ENCODE data around the gene CNTNAP2.

Gene CNTNAP2

DNA sequence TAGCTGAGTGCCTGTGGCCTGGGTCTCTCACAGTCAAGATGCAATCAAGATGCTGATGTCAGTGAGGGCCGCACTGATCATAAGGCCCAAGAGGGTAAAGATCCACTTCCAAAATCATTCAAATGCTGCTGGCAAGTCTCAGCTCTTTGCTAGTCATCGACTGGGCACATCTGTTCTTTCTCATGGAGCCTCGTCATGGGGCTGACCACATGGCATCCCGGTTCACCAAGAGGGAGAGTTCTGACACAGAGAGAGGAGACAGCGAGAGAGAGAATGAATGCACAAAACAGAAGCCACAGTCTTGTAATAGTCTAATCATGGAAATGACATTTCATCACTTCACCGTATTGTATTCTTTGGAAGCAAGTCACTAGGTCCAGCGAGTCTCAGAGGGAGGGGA is 1406.5 kb downstream of the CNTNAP2 start:
- no peak for DNase-seq

DNA sequence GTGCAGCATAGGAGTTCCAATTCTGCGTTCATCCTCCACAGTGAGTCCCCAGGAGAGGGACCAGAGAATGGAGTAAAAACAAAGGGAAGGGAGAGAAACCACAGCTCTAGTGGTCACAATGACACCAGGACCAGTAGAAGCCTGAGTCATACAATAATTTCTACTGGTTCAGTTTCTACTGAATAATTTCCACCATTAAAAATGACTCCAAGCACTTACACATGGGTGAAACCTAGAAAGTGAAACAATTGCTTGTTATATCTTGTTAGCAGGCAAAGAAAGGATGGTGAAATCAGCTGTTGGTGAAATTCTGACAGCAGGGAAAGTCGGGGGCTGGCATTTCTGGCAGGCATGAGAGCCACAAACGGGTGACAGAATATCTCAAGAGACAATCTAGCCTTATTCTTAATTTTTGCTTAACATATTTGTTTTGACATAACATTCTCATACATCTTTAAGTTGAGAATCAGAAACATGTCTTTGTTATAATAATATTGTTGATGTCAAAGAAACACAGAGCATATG is 1408.2 kb downstream of the CNTNAP2 start:
- DNase-seq: no peak

DNA sequence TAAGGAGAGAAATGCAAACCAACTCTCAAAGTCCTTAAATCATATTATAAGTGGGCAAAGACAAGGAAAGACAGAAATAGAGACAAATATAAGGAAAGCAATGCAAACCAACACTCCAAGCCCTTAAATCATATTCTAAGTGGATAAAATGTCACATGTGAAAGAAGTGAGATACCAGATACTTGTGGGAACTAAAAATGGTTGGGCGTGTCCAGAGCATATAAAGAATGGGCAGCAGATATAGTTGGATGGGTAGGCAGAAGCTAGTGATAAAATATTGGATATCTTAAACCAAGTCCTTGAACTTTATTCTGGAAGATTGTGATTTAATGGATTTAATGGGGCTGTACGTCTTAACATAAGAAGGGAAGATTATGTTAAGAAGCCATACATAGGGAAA is 1408.7 kb downstream of the CNTNAP2 start:
- no peak for DNase-seq

DNA sequence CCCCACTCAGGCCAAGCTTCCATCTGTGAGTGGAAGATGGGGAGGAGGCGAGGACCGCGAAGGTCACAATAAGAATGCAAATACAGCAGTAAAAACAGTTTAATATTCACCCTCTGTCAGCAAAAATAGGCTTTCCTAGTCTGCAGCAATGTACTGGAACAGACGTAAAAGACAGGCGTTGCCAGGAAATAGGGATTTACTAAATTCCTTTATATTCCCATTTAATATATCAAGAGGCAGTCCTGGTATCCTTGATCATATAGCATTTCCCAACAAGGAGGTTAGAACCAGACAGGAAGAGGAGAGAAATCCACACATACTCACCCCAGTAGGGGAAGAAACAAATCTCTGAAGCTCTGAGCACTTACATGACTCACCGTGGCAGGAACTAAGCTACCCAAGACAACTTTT is 1419.1 kb downstream of the CNTNAP2 start:
- DNase-seq: no peak

DNA sequence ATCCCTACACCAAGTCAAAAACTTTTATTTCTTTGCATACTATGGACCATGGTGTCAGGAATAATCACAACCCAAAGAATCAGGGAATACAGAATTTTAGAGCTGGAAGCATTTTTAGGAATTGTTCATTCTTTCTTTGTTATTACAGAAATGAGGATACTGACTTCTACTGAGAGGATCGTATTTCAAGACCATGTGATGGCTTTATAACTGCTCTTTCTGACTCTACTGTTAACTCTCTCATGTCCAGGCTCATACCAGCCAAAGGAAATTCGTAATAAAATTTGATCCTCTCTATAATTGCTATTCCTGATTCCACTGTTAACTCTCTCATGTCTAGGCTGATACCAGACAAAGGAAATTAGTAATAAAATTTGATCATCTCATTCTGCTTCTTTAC is 1423.1 kb downstream of the CNTNAP2 start:
- no peak for DNase-seq

DNA sequence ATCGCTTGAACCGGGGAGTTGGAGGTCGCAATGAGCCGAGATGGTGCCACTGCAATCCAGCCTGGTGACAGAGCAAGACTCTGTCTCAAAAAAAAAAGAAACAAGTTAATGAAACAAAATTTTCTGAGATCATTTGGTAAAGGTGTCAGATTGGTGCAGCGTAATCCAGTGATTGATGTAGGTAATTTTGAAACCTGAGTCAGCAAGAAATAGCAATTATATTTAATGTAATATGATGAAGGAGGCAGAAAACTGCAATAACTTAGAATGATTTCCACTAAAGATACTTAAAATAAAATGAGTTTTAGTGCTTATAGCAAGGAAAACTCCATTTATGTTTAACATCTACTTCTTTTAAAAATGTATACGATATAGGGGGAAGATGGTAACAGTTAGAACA is 1424.1 kb downstream of the CNTNAP2 start:
- DNase-seq: no peak

DNA sequence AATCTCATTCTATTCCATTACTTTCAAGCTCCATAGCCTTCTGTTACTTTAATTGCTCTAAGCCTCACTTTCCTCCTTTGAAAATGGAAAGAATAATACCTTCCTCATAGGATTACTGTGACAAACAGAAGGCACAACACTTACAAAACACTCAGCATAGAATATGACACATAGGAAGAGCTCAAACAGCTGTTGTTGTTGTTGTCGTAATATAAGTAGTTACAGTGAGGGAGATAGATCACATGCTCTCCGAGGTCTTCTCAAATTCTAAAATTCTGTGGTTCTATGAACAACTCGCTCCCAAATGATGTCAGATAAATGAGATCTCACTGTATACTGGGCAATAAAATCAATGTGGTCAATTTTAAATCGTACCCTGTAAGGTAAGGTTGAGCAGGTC is 1424.7 kb downstream of the CNTNAP2 start:
- no peak for DNase-seq

DNA sequence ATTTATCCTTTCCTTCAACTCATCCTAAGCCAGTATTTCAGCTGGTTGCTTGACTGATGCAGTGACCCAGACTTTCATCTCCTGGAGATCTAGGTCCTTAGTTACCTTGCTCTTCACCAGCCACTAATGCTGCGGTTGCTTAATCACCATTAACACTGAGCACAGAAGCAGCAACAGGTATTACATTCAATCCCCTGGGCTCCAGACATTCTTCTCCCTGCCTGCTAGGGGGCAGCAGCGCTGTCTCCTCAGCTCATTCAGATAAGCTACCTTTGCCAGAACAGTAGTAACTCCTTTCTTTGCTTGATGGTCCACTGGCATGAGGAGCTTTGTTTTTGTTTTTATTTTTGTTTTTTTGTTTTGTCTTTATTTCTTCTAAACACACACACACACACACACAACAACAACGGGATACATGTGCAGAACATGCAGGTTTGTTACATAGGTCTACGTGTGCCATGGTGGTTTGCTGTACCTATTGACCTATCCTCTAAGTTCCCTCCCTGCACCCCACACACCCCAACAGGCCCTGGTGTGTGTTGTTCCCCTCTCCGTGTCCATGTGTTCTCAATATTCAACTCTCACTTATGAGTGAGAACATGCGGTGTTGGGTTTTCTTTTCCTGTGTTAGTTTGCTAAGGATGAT is 1430.8 kb downstream of the CNTNAP2 start:
- DNase-seq: peak; percentile 30

DNA sequence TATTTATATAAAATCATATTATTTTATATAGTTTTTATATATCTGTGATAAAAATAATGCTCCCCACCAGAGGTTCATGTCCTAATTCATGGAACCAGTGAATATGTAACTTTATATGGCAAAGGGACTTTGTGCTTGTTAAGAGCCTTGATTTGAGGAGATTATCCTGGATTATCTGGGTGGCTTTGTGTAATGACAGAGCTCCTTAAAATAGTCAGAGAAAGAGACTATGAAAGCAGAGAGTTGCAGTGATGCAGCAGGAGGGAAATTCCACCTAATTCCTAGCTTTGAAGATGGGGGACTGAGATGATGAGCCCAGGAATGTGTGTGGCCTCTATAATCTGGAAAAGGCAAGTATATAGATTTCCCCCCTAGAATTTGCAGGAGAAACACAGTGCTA is 1439.7 kb downstream of the CNTNAP2 start:
- no peak for DNase-seq

DNA sequence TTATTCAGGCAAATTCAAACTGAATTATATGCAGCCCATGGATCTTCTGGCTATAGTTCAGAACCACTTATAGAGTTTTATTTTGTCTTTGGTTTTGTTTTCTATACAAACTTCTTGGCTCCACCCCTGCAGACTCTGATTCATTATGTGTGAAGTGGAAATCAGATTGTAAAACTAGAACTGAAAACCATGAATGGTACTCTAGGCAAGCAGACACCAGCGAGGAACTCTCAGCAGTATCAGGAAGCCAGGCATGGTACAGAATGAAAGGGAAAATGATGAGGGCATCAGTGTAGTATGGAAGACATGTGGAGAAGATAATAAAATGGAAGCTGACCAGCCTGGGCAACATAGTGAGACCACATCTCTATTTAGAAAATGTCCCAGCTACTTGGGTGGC is 1447.1 kb downstream of the CNTNAP2 start:
- no peak for DNase-seq

DNA sequence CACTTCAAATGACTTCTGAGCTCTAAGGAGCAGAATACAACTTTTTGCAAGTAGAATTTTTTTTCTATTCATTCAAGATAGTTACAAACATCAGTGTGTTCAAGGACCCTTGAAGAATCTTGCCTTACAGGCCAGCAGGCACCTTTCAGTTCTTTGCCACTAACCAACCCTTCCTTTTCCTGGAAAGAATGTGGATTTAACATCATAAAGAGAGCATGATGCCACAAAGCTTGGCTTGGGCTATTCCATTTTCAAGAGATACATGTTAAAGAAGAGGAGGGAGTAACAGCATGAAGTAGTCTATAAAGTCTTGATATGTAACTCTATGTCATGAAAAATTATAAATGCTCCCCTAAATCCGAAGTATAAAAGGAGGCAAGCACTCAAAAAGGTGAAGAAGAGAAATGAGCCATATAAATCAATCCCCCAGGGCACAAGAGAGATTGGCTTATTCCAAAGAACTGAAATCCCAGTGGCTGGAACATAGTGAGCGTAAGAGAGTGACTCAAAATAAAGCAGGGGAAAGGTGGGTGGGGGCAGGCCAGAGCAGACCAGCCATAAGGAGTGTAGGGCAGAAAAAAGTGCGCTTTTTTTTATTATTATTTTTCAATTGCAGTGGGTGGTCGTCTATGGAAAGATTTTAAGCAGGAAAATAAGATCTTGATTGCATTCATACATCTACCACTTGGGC is 1448.3 kb downstream of the CNTNAP2 start:
- DNase-seq: no peak

DNA sequence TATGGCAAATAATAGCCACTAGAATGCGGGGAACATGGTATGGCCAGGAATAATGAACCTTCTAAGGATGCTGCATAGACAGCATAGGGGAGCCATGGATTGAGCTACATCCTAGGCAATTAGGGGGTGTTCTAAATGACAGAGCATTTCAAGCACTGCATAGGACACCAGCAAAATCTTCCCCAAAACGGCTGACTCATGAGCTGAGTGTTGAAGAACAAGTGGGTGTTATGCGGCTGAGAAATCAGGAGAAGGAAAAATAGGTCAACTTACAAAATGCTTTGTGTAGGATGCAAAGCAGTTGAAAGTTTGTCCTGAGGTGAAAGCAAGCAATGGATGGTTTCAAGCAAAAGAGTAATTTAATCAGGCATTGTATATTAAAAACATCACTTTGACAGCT is 1450.4 kb downstream of the CNTNAP2 start:
- no peak for DNase-seq

DNA sequence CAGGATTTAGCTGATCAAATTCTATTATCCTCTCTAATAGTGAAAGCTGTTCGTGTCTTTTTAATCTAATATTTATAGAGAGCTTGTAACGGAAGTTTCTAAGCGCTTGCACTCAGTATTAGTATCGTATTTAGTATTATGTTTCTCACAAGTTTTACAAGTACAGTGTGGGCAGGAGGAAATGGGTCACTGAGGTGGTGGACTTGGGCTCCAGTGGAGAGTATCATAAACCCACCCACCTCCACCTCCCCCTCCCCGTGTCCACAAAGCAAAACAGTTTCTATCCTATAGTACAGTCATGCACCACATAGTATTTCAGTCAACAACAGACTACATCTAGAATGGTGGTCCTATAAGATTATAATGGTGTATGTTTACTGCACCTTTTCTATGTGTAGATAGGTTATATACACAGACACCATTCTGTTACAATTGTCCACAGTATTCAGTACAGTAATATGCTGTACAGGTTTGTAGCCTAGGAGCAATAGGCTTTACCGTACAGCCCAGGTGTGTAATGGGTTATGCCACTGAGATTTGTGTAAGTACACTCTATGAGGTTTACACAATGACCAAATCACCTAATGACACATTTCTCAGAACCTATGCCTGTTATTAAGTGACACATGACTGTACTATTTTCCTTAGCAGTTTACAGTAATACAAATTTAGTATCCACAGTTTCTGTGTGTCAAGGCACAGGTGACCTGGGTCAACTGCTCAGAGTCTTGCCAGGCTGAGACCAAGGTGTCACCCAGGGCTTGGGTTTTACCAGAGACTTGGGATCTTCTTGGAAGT is 1452.7 kb downstream of the CNTNAP2 start:
- DNase-seq: no peak

DNA sequence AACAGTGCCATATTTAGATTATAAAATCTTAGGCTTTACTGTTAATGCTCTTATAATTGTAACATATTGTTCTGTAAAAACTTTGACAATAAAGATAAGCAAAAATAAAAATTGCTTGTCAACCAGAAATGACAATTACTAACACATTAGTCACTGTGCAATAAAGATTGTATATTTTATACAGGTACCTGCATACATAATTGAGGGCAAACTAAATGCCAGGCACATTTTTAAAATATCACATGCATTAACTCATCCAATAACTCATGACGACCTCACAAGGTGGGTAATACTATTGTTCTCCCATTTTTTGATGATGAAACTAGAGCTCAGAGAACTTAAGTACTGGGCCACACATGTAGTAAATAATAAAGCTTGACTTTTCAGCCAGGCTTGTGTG is 1453.8 kb downstream of the CNTNAP2 start:
- no peak for DNase-seq

DNA sequence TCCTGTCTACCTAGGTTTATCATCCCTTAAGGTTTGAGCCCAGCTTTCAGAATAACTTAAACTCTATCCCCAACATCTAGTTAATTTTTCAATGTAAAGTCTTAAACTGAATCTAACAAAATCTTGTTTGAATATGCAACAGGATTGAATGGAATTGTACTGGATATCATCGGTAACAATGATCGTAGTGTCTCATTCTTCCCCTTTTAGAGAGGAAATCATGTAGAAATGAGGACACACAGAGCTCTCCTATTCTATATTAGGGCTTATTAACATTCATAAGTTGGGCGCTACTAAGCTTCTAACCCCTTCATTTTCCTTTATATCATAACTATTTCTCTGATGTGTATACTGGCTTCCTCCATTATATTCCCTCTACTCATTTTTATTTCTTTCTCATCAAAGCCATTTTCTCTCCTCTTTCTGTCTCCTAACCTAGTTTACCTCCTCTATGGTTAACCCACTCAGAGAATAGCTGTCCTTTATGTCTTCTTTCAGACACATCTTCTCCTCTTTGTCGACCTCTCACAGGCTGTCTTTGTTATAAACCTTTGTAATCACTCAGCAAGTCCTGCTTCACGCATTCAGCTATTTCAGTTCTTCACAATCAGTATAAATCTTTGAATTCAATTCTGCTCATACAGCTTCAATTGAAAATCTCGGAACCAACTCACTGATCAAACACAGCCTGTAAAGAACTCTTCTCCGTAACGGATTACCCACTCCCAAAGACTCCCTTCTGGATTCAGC is 1455.0 kb downstream of the CNTNAP2 start:
- DNase-seq: no peak

DNA sequence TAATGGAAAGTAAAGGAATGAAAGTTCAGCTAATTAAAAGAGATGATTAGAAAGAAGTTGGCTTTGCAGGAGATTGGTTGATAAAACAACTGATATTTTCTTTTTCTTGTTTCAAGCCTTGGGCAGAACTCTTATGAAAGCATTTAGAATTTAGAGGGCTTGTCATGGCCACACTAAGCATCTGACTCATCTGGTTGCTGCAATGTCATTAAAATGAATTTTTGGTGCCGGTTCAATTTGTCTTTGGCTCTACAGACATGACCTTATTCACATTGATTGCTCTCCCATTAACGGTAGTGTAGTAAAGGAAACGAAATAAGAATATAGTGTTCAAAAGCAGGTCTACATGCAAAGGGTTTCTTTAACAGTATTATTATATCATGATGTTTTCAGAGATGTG is 1461.6 kb downstream of the CNTNAP2 start:
- DNase-seq: no peak

DNA sequence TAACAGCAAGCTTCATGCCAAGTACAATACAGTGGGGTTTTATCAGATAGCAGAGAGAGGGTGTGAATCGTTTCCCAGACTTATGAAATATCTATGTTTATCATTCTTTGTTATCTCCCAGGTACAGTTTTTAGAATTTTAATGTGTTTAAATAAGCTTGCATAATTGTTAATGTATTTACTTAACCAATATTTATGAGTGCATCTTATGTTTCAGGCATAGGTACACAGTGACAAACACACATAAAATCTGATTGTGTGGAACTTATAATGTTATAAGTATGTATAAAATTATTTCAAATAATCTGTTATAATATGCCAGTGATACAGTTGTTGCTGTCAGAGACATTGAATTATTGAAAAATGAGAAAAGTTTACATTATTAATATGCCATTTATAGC is 1462.5 kb downstream of the CNTNAP2 start:
- no peak for DNase-seq

DNA sequence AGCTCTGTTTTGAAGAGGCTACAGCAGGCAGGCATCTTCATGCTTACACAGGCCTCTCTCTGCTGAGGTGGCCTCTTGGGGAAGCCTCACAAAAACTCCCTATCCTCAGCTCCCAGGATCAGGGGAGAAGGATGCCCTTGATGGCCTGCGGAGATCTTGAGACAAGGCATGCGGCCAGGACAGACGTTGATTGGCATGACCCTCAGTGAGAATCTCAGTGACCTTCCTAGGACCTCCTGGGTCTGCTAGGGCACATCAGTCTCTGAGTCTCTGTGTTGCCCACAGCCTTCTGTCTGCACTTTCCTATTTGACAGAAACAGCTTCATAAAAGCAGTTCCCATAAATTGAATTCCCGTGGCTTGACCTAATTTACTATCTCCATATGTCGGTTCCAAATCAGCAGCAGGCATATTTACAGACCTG is 1468.2 kb downstream of the CNTNAP2 start:
- no peak for DNase-seq

DNA sequence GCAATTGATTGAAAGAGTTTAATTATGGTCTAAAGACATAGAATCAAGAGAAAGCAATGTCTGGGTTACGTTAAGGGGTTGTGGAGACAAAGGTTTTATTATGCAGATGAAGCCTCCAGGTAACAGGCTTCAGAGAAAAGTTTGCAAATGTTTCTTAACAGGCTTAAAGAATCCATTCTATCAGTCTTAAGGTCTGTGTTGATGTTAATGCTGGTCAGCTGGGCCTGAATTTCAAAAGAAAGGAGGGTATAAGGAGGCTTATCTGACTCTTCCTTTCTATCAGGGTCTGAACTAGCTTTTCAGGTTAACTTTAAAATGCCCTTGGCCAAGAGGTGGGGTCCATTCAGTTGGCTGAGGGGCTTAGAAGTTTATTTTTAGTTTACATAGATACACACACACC is 1469.5 kb downstream of the CNTNAP2 start:
- no peak for DNase-seq

DNA sequence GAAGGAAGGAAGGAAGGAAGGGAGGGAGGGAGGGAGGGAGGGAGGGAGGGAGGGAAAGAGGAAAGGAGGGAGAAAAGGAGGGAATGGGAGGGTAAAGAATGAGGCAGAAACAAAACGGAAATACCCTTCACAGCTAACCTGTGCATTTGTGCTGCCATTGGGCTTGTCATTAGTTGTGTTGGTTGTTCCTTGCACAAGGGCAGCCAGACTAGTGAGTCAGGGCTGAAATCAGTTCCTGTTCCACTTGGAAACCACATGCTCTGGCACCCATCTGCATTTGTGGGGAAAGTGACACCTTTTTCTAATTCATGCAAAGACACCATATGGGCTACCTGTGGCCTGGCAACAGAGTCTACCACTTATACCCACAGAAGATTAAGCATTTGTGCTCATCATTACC is 1469.9 kb downstream of the CNTNAP2 start:
- DNase-seq: no peak

DNA sequence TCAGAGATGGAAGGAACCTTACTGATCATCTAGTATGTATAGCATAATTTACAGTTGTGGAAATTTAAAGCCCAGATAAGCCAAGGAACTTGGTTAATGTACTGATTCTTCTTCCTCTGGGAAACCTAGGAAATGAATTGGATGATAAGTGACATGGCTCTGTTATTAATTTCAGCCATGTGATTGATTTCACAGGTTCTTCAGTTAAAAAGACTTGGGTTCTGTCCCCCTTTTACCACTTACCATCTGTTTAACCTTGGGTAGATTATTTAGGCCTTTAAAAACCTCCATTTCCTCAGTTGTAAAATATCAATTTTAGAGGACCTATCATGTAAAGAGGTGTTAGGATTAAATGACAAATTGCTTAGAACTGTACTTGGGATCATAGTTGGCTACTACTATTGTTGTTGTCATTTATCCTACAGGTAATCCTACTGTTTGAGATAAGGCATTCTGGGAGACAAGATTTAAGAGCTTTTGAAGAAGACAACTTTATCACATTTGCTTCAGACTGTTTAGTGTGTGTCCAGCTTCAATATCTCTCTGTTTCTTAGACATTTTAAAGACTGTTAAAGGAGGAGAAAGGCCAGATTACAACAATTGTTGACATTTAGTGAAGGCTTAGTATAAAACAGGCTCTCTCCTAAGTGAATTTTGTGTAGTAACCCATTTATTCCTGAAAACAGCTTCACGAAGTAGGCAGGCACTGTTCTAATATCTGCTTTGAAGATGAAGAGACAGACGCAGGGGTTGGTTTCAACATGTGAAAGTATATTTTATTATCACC is 1476.9 kb downstream of the CNTNAP2 start:
- no peak for DNase-seq

DNA sequence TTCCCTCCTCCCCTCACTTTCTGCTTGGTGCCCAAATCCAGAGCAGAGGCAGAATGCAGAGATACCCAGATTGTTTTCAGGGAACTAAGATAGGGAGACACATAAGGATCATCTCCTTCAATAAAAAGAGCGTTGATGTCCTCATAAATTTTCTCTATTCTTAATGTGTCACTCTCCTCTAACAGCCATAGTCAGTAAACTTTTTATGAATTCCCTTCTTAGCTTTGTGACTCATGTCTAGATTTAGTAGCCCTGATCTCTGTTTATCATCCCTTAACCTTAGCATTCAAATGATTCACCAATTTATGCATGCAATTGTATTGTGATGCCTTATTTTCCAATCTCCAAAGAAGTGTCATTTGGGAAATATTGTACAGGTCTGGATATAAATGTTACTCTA is 1478.4 kb downstream of the CNTNAP2 start:
- no peak for DNase-seq
